GM20431 (cell line): ENCODE results near the gene EBF3.

Experiments used
- in situ Hi-C: fragments of 300-500 bp; cut with MseI, MboI; formaldehyde crosslinking; loops from one replicate; pipeline ENCODE4 v1.15.0; 2020; ENCODE audit warnings: low sequenced_read_pairs; ENCODE audit not compliant: unreplicated experiment

The EBF3 gene

GRCh38 chr10:129914153-129914855 is 49.8 kb downstream of the EBF3 start:
- in situ Hi-C loops = no loop called here

- in situ Hi-C loops = no loop called here
Observed at GRCh38 chr10:129912986-129913695, 50.9 kb downstream of the EBF3 start.

- in situ Hi-C loops = no loop called here
Observed at GRCh38 chr10:129912166-129912917, 51.7 kb downstream of the EBF3 start.

- in situ Hi-C loops = no loop called here
Observed at GRCh38 chr10:129911451-129912165, 52.5 kb downstream of the EBF3 start.

- in situ Hi-C loops = no loop called here
Observed at GRCh38 chr10:129910861-129911260, 53.2 kb downstream of the EBF3 start.

GRCh38 chr10:129909531-129910256 is 54.4 kb downstream of the EBF3 start:
- in situ Hi-C loops = no loop called here

GRCh38 chr10:129909080-129909479 is 55.0 kb downstream of the EBF3 start:
- in situ Hi-C loops = no loop called here

- in situ Hi-C loops = no loop called here
Observed at GRCh38 chr10:129908406-129908805, 55.7 kb downstream of the EBF3 start.

- in situ Hi-C loops = no loop called here
Observed at GRCh38 chr10:129905553-129905952, 58.5 kb downstream of the EBF3 start.

- in situ Hi-C loops = no loop called here
Observed at GRCh38 chr10:129904323-129904722, 59.8 kb downstream of the EBF3 start.

GRCh38 chr10:129901389-129902006 is 62.6 kb downstream of the EBF3 start:
- in situ Hi-C loops = no loop called here

- in situ Hi-C loops = no loop called here
Observed at GRCh38 chr10:129900825-129901224, 63.2 kb downstream of the EBF3 start.

GRCh38 chr10:129899276-129900130 is 64.6 kb downstream of the EBF3 start:
- in situ Hi-C loops = no loop called here

- in situ Hi-C loops = no loop called here
Observed at GRCh38 chr10:129898706-129899268, 65.3 kb downstream of the EBF3 start.

GRCh38 chr10:129897871-129898626 is 66.0 kb downstream of the EBF3 start:
- in situ Hi-C loops = no loop called here

GRCh38 chr10:129896860-129897200 is 67.2 kb downstream of the EBF3 start:
- in situ Hi-C loops = no loop called here

- in situ Hi-C loops = no loop called here
Observed at GRCh38 chr10:129896136-129896859, 67.8 kb downstream of the EBF3 start.
